MM.1S (cell line): Measurements from ENCODE around the gene AP1M1.

ENCODE experiments used
- DNase-seq: peaks from one replicate; pipeline ENCODE4 v3.0.0-alpha.2; 2015
- H2AFZ ChIP-seq: fragments of 300-600 bp; sonication (generic); 2 replicates; pipeline ENCODE4 v1.6.0; 2016; ENCODE audit warnings: antibody characterized with exemption, low read length
- H3F3A ChIP-seq: fragments of 300-600 bp; sonication (generic); 2 replicates; pipeline ENCODE4 v1.6.1; 2016; ENCODE audit warnings: mild to moderate bottlenecking, antibody characterized with exemption, low read length, moderate library complexity, mixed read lengths; ENCODE audit not compliant: insufficient read depth
- H3K27ac ChIP-seq: fragments of 300-600 bp; sonication (generic); 2 replicates; pipeline ENCODE4 v1.5.1; 2016; ENCODE audit warnings: mild to moderate bottlenecking, low read length
- H3K27me3 ChIP-seq: fragments of 300-600 bp; sonication (generic); replicated peaks from 2 replicates; pipeline ENCODE4 v1.6.0; 2016; ENCODE audit warnings: low read length; ENCODE audit not compliant: insufficient read depth
- H3K36me3 ChIP-seq: fragments of 300-600 bp; sonication (generic); replicated peaks from 2 replicates; pipeline ENCODE4 v1.6.1; 2016; ENCODE audit warnings: mild to moderate bottlenecking, low read length, mixed read lengths; ENCODE audit not compliant: insufficient read depth
- H3K4me1 ChIP-seq: fragments of 300-600 bp; sonication (generic); 2 replicates; pipeline ENCODE4 v1.6.1; 2016; ENCODE audit warnings: low read length, mixed read lengths
- H3K4me2 ChIP-seq: fragments of 300-600 bp; sonication (generic); 2 replicates; pipeline ENCODE4 v1.6.0; 2016; ENCODE audit warnings: low read depth, low read length
- H3K4me3 ChIP-seq: fragments of 300-600 bp; sonication (generic); 2 replicates; pipeline ENCODE4 v1.5.1; 2016; ENCODE audit warnings: low read length, mixed read lengths
- H3K79me2 ChIP-seq: fragments of 300-600 bp; sonication (generic); 2 replicates; pipeline ENCODE4 v1.6.1; 2016; ENCODE audit warnings: mixed run types, low read length, mixed read lengths
- H3K9ac ChIP-seq: fragments of 300-600 bp; sonication (generic); 2 replicates; pipeline ENCODE4 v1.6.1; 2016; ENCODE audit warnings: low read length, mixed read lengths
- H3K9me2 ChIP-seq: fragments of 300-600 bp; sonication (generic); replicated peaks from 2 replicates; pipeline ENCODE4 v1.6.1; 2016; ENCODE audit warnings: mild to moderate bottlenecking, low read length, mixed read lengths; ENCODE audit not compliant: insufficient read depth
- H3K9me3 ChIP-seq: fragments of 300-600 bp; sonication (generic); replicated peaks from 2 replicates; pipeline ENCODE4 v1.6.1; 2016; ENCODE audit warnings: mild to moderate bottlenecking, low read length, mixed read lengths; ENCODE audit not compliant: insufficient read depth
- H4K20me1 ChIP-seq: fragments of 300-600 bp; sonication (generic); 2 replicates; pipeline ENCODE4 v1.6.1; 2016; ENCODE audit warnings: mild to moderate bottlenecking, low read length, moderate library complexity, mixed read lengths; ENCODE audit not compliant: insufficient read depth
- EZH2 ChIP-seq: fragments of 300-600 bp; sonication (generic); optimal IDR thresholded peaks from 2 replicates; pipeline ENCODE3; 2017; ENCODE audit warnings: low read depth, mild to moderate bottlenecking, antibody characterized with exemption, low read length, mixed read lengths
- EZH2phosphoT487 ChIP-seq: fragments of 300-600 bp; sonication (generic); IDR thresholded peaks from 2 replicates; pipeline ENCODE4 v1.6.1; 2018; ENCODE audit warnings: antibody characterized with exemption, low read length
- TF ChIP-seq, protein P1 (sequence below): fragments of 300-600 bp; sonication (generic); IDR thresholded peaks from 2 replicates; pipeline ENCODE4 v1.5.1; 2016; ENCODE audit warnings: antibody characterized with exemption, low read length, mixed read lengths

The AP1M1 gene

DNA sequence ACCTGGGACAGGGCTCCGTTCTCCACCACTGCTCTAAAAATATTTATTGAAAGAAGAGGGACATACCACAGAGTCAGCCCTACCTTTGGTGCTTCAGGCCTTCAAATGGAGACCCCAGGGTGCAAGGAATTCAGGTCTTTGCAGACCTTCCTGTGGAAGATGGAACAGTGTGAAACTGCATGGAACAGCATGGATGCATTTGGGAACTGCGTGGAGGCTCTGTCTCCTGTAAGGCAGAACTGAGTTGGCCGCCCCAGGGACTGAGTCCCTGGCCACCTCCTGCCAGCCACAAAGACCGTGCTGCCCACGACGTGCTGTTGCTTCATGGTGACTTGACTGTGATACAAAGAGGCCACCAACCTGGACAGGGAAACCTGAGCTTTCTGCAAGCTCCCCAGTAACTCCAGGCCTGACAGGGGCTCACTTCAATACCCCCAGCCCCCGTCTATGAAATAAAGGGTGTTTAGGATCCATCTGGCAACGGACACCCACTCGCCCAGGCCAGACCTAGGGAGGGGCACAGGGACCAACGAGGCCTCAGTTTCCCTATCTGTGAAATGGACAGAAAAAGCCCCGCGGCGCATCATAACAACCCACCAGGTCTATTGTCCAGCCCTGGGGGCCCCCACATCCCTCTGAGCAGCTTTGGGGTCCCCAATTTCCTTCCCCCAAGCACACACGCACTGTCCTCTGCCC is 68.3 kb downstream of the AP1M1 start:
- peaks cover 3% of the 10 kb centered on the region for H3K27me3 ChIP-seq
- TF ChIP-seq EZH2phosphoT487 (no peak), EZH2 (no peak)
- TF ChIP-seq, protein P1, sequence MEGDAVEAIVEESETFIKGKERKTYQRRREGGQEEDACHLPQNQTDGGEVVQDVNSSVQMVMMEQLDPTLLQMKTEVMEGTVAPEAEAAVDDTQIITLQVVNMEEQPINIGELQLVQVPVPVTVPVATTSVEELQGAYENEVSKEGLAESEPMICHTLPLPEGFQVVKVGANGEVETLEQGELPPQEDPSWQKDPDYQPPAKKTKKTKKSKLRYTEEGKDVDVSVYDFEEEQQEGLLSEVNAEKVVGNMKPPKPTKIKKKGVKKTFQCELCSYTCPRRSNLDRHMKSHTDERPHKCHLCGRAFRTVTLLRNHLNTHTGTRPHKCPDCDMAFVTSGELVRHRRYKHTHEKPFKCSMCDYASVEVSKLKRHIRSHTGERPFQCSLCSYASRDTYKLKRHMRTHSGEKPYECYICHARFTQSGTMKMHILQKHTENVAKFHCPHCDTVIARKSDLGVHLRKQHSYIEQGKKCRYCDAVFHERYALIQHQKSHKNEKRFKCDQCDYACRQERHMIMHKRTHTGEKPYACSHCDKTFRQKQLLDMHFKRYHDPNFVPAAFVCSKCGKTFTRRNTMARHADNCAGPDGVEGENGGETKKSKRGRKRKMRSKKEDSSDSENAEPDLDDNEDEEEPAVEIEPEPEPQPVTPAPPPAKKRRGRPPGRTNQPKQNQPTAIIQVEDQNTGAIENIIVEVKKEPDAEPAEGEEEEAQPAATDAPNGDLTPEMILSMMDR, result no peak
- no peak overlapping the region for H3K27ac ChIP-seq

DNA sequence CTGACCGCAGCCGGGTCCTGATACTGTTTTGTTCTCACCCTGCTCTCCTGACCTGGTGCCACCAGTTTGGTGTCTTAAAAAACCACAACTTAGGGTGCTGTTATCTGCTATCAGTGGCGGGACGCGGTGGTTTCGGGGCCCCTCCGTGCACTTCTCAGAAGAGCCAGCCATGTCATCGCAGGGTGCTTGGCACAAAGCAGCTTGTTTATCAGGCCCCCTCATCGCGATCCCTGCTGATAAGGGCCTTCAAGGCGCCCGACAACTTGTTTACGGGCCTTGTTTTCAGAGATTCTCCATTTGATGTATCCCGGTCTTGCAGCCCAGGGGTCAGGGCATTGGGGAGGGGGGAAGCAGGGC is 68.9 kb downstream of the AP1M1 start:
- Histone ChIP-seq H3K9ac (no peak overlapping the region), H3K79me2 (no peaks in the 10 kb centered on the region), H3K4me2 (no peak overlapping the region), H3K4me1 (no peaks in the 10 kb centered on the region), H3K4me3 (no peak overlapping the region), H2AFZ (no peak overlapping the region), H3F3A (no peaks in the 10 kb centered on the region), H4K20me1 (no peaks in the 10 kb centered on the region), H3K9me3 (no peaks in the 10 kb centered on the region), H3K27me3 (peaks cover 3% of the 10 kb centered on the region), H3K36me3 (no peaks in the 10 kb centered on the region), H3K9me2 (no peaks in the 10 kb centered on the region), H3K27ac (no peak overlapping the region)
- DNase-seq, result no peak
- no peak for TF ChIP-seq EZH2
- TF ChIP-seq, protein P1, result no peak
- TF ChIP-seq EZH2phosphoT487, result no peak

More for the DNA sequence above, 68.3 kb downstream of the AP1M1 start:
- Histone ChIP-seq H3K9ac (no peak overlapping the region), H3F3A (no peaks in the 10 kb centered on the region), H3K9me2 (no peaks in the 10 kb centered on the region), H3K4me3 (no peak overlapping the region), H3K4me1 (no peaks in the 10 kb centered on the region), H4K20me1 (no peaks in the 10 kb centered on the region), H3K79me2 (no peaks in the 10 kb centered on the region), H2AFZ (no peak overlapping the region), H3K4me2 (no peak overlapping the region), H3K9me3 (no peaks in the 10 kb centered on the region), H3K36me3 (no peaks in the 10 kb centered on the region)
- DNase-seq, result no peak

DNA sequence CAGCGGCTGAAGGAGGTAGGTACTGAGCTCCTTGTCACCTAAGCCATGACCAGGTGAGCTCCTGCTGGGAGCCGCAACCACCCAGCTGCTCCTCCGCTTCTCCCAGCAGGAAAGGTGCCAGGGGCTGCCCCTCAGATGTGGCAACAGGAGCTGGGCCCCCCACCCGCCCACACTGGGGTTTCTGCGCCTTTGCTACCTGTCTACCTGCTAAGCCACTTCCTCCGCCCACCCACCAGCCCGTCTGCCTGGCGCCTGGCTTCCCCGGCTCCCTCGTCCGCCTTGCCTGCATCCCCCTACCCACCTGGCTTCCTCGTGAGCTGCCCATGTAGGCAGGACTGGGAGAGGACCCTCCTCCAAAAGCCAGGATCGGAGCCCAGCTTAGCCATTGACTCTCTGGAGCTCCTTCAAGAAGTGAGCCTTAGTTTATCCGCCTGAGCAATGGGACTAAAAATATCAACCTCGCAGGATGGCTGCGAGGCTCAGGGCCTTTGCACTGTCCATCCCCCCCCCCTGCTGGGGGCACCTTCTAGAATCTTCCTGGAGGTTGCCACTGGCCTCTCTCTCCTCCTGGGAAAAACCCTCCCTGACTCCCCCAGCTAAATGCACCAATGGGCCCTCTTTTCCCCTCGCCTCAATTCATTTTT is 71.1 kb downstream of the AP1M1 start:
- Histone ChIP-seq H3K79me2 (no peaks in the 10 kb centered on the region), H3K9ac (no peak overlapping the region), H3K27me3 (peaks cover 3% of the 10 kb centered on the region), H3K4me3 (no peak overlapping the region), H3K36me3 (no peaks in the 10 kb centered on the region), H2AFZ (no peak overlapping the region), H3K9me2 (no peaks in the 10 kb centered on the region), H3F3A (no peaks in the 10 kb centered on the region), H4K20me1 (no peaks in the 10 kb centered on the region), H3K4me2 (no peak overlapping the region), H3K9me3 (no peaks in the 10 kb centered on the region), H3K4me1 (no peaks in the 10 kb centered on the region), H3K27ac (no peak overlapping the region)
- DNase-seq, result no peak
- no peak for TF ChIP-seq EZH2
- no peak for TF ChIP-seq EZH2phosphoT487
- TF ChIP-seq, protein P1, result no peak
